Measurements from ENCODE around the gene P2RX6. TPM values are rescaled to one million over a fixed set of nuclear protein-coding genes. Genes with fewer than 3 reads are reported as not detected.

Gene P2RX6
- total and polyA plus RNA-seq, 2 donors (not counting 3 experiments of a cell fraction or from before 2014, with no cell fraction given), result 0.06 TPM; not detected in 1

DNA sequence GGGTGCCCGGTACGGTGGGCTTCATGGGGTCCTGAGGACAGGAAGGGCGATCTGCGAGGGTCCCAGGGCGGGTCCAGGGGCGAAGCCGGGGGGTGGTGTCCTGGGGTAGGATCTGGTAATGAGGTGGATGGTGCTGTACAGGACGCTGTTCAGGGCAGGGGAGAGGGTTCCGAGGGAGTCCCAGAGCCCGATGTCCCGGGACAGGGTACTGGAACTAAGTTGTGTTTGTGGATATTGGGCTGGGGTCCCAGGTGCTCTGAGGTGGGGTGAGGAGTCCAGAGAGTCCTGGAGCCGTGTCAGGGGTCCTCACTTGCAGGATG, 32.4 kb upstream of the P2RX6 start:
- dilution Hi-C loops (cut with MboI; ENCODE audit: extremely low pct_ligation_motif_present, low sequenced_read_pairs) (no loop called here), intact Hi-C loops (cut with micrococcal nuclease) (loop anchor here (1.0 kb wide), 3 partner anchors 20 to 97 kb away; partner anchors contain the start of gene THAP7)

DNA sequence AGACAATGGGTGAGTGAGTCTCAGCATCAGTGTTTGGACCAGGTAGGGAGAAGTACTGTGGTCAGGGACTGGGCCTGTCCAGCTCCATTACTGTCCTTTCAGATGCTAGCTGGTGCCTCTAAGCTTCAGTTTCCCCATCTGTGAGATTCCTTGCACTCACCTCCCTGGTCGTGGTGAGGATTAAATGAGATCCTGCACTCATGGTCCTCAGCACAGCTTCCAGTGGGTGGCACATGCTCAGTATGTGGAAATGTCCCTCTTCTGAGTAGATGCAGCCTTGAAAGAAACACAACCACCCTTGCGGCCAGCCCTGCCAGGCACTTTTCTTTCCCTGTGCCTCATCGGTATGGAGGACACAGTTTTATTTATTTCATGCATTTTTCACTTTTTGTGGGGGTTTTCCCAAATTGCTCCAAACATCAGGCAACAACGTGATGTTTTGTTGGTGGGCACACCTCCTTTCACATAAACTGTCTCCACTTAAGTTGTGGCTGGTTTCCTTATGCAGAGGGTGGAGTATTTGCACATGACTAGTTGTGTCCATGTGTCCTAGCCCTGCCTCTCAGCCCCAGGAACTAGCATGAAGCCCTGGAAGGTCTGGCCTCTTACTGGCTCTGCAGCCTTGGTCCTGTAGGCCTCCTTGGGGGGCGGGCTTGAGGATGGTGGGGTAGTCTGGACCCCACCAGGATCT, 31.7 kb upstream of the P2RX6 start:
- CTCF ChIA-PET, result interaction anchor here (1.5 kb wide), 2 partner anchors 66 to 179 kb away, joined by 9 to 10 read pairs; partner anchors contain the start of gene CRKL
- H3K9me1 ChIP-seq (replicated peaks; ENCODE audit: control insufficient read depth, extremely low read depth, insufficient read depth, low read length), result no peaks in the 10 kb centered on the region
- H3K4me3 ChIP-seq (replicated peaks in 1 of 3; ENCODE audit: insufficient read depth in 1 of 3, low read depth in 1 of 3, low read length in 3 of 3), result peak overlapping the region; percentile 54 to 92 (median 65)
- dilution Hi-C loops (cut with MboI; ENCODE audit: extremely low pct_ligation_motif_present, low sequenced_read_pairs), result no loop called here
- peaks cover 3 to 18% of the 10 kb centered on the region in 2 experiments for H3K36me3 ChIP-seq (ENCODE audit: control insufficient read depth in 2 of 2, extremely low read depth in 1 of 2, insufficient read depth in 2 of 2, low read length in 2 of 2)
- H3K4me2 ChIP-seq (ENCODE audit: insufficient read depth, low read length), result peak overlapping the region; percentile 79
- no peaks in the 10 kb centered on the region for H4K20me1 ChIP-seq (replicated peaks; ENCODE audit: control insufficient read depth, extremely low read depth, insufficient read depth, low read length)
- intact Hi-C loops (cut with micrococcal nuclease), result no loop called here
- no peak overlapping the region for H3K9ac ChIP-seq (replicated peaks; ENCODE audit: extremely low read depth, insufficient read depth, low read length)
- H3K4me1 ChIP-seq (ENCODE audit: control insufficient read depth, extremely low read depth, insufficient read depth, low read length), result peaks cover 17% of the 10 kb centered on the region
- BruUV-seq (replicated peaks), result TSS peak; percentile 24
- H3K79me2 ChIP-seq (ENCODE audit: control insufficient read depth, insufficient read depth, low read length), result peaks cover 17% of the 10 kb centered on the region
- no peak for DNase-seq (ENCODE audit: low read depth, low spot score)
- H3K27ac ChIP-seq (ENCODE audit: insufficient read depth, low read depth, low read length), result no peak overlapping the region
- no peak for FAIRE-seq
- no peak overlapping the region for H2AFZ ChIP-seq (ENCODE audit: low read depth, low read length)
- POLR2A ChIA-PET, result no interaction called here
- H3K27me3 ChIP-seq (ENCODE audit: control insufficient read depth in 2 of 2, insufficient read depth in 2 of 2, low read length in 2 of 2), result no peaks in the 10 kb centered on the region
- peaks cover 5% of the 10 kb centered on the region for H3K9me3 ChIP-seq (replicated peaks; ENCODE audit: control insufficient read depth, insufficient read depth, low read length)
- no peak for TF ChIP-seq FOS (IDR thresholded peaks at IDR 0.05; ENCODE audit: borderline replicate concordance, insufficient read depth, low read length)
- TF ChIP-seq, protein P1, sequence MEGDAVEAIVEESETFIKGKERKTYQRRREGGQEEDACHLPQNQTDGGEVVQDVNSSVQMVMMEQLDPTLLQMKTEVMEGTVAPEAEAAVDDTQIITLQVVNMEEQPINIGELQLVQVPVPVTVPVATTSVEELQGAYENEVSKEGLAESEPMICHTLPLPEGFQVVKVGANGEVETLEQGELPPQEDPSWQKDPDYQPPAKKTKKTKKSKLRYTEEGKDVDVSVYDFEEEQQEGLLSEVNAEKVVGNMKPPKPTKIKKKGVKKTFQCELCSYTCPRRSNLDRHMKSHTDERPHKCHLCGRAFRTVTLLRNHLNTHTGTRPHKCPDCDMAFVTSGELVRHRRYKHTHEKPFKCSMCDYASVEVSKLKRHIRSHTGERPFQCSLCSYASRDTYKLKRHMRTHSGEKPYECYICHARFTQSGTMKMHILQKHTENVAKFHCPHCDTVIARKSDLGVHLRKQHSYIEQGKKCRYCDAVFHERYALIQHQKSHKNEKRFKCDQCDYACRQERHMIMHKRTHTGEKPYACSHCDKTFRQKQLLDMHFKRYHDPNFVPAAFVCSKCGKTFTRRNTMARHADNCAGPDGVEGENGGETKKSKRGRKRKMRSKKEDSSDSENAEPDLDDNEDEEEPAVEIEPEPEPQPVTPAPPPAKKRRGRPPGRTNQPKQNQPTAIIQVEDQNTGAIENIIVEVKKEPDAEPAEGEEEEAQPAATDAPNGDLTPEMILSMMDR (IDR thresholded peaks at IDR 0.05; ENCODE audit: extremely low read depth in 1 of 2, insufficient read depth in 1 of 2, low read depth in 1 of 2, low read length in 2 of 2), result no peak
- TF ChIP-seq, protein P2, sequence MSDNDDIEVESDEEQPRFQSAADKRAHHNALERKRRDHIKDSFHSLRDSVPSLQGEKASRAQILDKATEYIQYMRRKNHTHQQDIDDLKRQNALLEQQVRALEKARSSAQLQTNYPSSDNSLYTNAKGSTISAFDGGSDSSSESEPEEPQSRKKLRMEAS (IDR thresholded peaks at IDR 0.05; ENCODE audit: insufficient read depth, insufficient read length), result no peak
- no peak for TF ChIP-seq GATA2 (IDR thresholded peaks at IDR 0.05; ENCODE audit: insufficient read depth, insufficient read length, low read depth, low read length)
- no peak for TF ChIP-seq MYC (IDR thresholded peaks at IDR 0.05; ENCODE audit: low read depth, low read length)
- TF ChIP-seq POLR2A (IDR thresholded peaks at IDR 0.05; ENCODE audit: low read depth, low read length), result no peak
- no peak for TF ChIP-seq EZH2 (IDR thresholded peaks at IDR 0.05; ENCODE audit: borderline replicate concordance, low read depth, low read length, severe bottlenecking)
- no peak for TF ChIP-seq POLR2AphosphoS5 (IDR thresholded peaks at IDR 0.05; ENCODE audit: insufficient read depth, low read depth, low read length)
- no peak for TF ChIP-seq JUN (IDR thresholded peaks at IDR 0.05; ENCODE audit: borderline replicate concordance, insufficient read depth, insufficient read length, low read depth)

More for the DNA sequence above, 32.4 kb upstream of the P2RX6 start:
- H3K79me2 ChIP-seq (ENCODE audit: control insufficient read depth, insufficient read depth, low read length), result peaks cover 17% of the 10 kb centered on the region
- peaks cover 5% of the 10 kb centered on the region for H3K9me3 ChIP-seq (replicated peaks; ENCODE audit: control insufficient read depth, insufficient read depth, low read length)
- BruUV-seq (replicated peaks), result no TSS peak
- H2AFZ ChIP-seq (ENCODE audit: low read depth, low read length), result peak overlapping the region; percentile 92
- peak overlapping the region; percentile 79 for H3K4me2 ChIP-seq (ENCODE audit: insufficient read depth, low read length)
- no peak for FAIRE-seq
- POLR2A ChIA-PET, result interaction anchor here (0.6 to 1.5 kb wide), 8 partner anchors 10 to 1917 kb away, joined by 3 to 10 read pairs (median 4); partner anchors contain the start of genes CRKL and THAP7
- CTCF ChIA-PET, result interaction anchor here (0.6 to 2.5 kb wide), 12 partner anchors 8 to 178 kb away, joined by 3 to 31 read pairs (median 8); partner anchors contain the start of genes CRKL and THAP7
- no peaks in the 10 kb centered on the region for H3K9me1 ChIP-seq (replicated peaks; ENCODE audit: control insufficient read depth, extremely low read depth, insufficient read depth, low read length)
- no peak for TF ChIP-seq FOS (IDR thresholded peaks at IDR 0.05; ENCODE audit: borderline replicate concordance, insufficient read depth, low read length)
- H3K27ac ChIP-seq (ENCODE audit: insufficient read depth, low read depth, low read length), result no peak overlapping the region
- H3K27me3 ChIP-seq (ENCODE audit: control insufficient read depth in 2 of 2, insufficient read depth in 2 of 2, low read length in 2 of 2), result no peaks in the 10 kb centered on the region
- no peaks in the 10 kb centered on the region for H4K20me1 ChIP-seq (replicated peaks; ENCODE audit: control insufficient read depth, extremely low read depth, insufficient read depth, low read length)
- peaks cover under 1 to 13% of the 10 kb centered on the region in 2 experiments for H3K36me3 ChIP-seq (ENCODE audit: control insufficient read depth in 2 of 2, extremely low read depth in 1 of 2, insufficient read depth in 2 of 2, low read length in 2 of 2)
- peak overlapping the region; percentile 70 for H3K9ac ChIP-seq (replicated peaks; ENCODE audit: extremely low read depth, insufficient read depth, low read length)
- peak overlapping the region; percentile 54 to 92 (median 65) for H3K4me3 ChIP-seq (replicated peaks in 1 of 3; ENCODE audit: insufficient read depth in 1 of 3, low read depth in 1 of 3, low read length in 3 of 3)
- peaks cover 17% of the 10 kb centered on the region for H3K4me1 ChIP-seq (ENCODE audit: control insufficient read depth, extremely low read depth, insufficient read depth, low read length)
- DNase-seq (ENCODE audit: low read depth, low spot score), result no peak

All from endothelial cell of umbilical vein (primary cell).